DMS 273 (cell line): ENCODE results near the gene SLC22A4.
A peak's percentile ranks its signal among the peaks of the same experiment; 100 is the strongest.

Experiments used
- DNase-seq: peaks from one replicate; lab custom pipeline; 2025; ENCODE audit not compliant: unreplicated experiment; lab: John Stamatoyannopoulos, UW

The SLC22A4 gene

GRCh38 chr5:132371603-132371994, 77.4 kb downstream of the SLC22A4 start:
- no peak for DNase-seq

- no peak for DNase-seq
Observed at GRCh38 chr5:132372127-132372526, 77.9 kb downstream of the SLC22A4 start.

- no peak for DNase-seq
Observed at GRCh38 chr5:132372542-132372941, 78.3 kb downstream of the SLC22A4 start.

- no peak for DNase-seq
Observed at GRCh38 chr5:132375957-132376356, 81.8 kb downstream of the SLC22A4 start.

DNA sequence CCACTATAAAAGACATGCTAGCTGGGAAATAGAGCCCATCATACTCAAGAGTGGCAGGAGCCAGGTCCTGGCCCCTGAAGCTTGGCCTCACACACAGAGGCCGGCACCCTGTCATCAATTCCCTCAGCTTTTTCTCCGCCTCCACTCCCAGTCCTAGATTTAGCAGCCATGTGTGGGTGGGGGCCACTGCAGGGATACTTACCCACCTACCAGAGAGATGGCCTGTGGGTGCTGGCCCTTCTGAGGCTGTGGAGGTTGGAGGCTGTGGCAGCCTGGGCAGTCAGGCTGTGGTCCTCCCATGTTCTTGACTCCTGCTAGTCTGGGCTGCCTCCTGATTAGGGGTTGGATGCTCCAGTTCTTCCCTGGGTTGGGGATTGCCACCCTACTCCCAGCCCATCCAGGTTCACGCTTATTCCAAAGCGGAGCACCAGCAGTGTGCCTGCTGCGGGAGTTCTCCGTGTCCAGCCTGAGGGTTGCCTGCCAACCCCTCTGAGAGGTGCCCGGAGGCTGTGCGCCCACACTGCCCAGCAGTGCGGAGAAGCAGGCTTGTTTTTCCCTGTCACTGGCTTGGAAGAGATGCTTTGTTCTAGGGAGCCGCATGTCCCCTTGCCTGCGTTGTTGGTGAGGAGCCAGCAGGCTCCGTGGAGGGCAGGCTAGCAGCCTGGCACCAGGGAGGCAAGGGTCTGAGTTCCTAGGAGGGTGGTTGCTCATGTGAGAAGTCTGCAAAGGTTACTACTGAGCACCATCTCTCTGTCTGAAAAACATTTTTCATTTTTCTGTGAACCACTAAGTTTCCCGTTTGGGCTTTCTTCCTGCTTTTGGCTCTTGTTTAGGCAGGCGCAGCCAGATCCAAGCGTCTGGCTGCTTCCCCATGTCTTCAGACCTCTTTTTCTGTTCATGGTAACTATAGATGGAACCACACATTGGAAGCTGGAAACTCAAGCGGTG, 82.8 kb downstream of the SLC22A4 start:
- DNase-seq, result no peak

- no peak for DNase-seq
Observed at GRCh38 chr5:132377738-132378137, 83.5 kb downstream of the SLC22A4 start.

DNA sequence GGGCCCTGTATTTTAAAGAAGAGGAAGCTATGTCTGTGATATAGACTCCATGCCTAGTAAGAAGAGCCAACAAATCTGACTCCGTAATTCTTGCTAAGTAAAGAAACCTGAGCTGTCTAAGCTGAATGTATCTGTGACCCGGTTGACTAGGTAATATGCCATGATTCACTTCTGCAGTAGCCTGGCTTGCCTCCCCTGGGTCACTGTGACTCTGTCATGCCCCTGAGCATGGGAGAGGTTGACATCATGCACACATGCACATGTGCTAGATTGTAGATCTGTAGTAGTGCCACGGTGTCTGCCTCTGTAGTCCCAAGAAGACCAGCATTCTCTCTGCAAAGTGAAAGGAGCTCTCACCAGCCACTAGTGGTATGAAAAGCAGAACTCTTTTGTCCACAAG, 84.4 kb downstream of the SLC22A4 start:
- DNase-seq, result no peak

DNA sequence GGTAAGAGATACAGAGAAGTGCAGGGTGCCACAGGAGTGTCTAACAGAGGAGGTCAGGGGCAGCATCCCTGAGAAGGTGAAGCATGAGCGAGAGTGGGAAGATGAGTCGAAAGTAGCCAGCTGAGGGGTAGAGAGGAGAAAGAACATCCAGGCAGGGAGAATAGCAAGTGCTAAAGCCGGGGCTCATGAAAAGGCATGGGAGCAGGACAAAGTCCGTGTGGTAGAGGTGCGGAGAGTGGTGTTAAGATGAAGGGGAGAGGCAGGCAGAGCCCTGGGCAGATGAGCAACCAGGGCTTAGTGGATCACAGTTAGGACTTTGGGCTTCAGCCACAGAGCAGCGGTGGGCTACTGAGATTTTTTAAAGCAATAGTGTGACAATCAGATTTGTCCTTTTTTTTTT, 85.9 kb downstream of the SLC22A4 start:
- no peak for DNase-seq

DNA sequence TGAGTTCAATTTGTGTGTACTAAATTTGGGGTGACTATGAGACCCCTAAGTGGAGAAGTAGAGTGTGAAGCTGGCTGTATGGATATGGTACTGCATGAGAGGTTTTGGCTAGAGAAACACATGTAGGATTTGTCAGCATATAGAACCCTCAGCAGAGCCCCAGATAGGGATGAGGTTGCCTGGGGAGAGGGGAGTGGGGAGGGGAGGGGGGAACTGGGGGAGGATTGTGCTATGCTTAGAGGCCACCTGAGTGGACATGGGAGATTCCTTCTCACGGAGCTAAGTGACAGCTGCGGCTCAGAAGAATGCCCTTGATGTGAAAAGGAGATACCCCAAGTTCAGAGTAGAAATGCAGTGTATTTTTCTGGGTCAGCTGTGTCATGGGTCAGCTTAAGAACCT, 86.5 kb downstream of the SLC22A4 start:
- DNase-seq, result no peak

DNA sequence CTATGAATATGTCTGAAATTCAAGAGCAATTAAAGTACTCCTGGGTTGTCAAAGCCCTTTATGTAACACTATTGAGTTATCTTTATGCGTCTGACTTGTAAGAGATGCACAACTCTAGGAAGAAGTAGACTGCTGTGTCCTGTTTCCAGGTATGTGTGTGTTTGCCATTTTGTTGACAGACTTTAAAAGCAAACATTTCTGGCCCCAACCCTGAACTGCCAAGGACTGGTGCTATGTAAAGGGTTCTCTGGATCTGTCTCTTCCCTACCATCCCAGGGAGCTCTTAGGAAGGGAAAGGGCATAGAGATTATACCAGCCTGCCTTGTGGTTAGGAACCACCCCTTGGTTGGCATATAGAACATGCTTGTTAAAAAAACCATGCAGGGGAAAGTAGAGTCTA, 87.4 kb downstream of the SLC22A4 start:
- no peak for DNase-seq

DNA sequence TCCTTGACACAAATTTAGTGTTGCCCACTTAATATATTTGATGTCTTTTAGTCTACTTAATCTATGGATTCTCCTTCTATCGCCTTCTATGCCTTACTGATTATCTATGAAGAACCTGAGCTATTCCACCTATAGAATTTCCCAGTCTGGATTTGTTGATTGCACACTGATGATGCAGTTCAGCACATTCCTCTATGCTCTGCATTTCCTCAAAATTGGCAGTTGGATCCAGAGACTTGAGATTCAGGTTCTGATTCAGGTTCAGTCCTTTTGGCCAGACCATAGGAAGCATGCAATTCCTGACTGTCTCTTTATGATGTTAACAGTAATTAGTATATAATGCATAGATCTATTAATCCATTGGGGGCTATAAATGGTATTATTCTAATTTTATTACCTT, 89.1 kb downstream of the SLC22A4 start:
- no peak for DNase-seq

DNA sequence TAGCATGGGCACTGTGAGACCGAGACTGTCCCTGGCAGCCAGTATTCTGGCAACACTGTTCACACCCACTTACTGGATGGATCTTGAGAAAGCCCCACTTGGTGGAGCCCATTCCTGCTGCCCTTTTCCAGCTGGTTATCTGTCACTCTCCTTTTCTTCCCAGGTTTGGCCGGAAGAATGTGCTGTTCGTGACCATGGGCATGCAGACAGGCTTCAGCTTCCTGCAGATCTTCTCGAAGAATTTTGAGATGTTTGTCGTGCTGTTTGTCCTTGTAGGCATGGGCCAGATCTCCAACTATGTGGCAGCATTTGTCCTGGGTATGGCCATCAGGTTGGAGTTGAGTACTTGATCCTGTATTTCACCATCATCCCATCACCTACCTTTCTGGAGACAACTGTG, 89.8 kb downstream of the SLC22A4 start:
- DNase-seq, result no peak

- no peak for DNase-seq
Observed at GRCh38 chr5:132384506-132385050, 90.4 kb downstream of the SLC22A4 start.

GRCh38 chr5:132385326-132386105, 91.3 kb downstream of the SLC22A4 start:
- peak; percentile 78 for DNase-seq

DNA sequence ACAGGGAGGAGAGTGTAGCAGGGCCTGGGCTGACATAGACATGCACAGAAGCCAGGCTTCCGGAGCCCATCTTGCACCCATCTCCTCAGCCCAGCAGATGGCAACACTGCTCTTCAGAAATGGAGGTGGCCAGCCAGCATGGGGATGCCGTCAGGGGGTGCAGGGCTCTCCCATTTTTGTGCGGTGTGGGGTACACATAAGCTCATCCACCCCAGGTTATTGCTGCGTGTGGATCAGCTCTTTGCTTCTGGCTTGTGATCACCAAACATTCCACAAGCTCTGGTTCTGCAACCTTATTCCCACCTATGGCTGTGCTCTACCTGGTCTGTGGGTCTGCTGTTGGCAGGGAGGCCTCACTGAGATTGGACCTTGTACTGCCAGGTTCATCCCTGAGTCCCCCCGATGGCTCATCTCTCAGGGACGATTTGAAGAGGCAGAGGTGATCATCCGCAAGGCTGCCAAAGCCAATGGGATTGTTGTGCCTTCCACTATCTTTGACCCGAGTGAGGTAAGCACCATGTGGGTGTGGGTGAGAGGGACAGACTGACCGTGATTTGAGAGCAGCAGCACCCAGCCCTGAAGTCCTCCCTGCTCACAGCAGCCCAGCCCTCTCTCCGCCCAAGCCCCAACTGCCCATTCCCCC, 92.6 kb downstream of the SLC22A4 start:
- peak; percentile 76 for DNase-seq

DNA sequence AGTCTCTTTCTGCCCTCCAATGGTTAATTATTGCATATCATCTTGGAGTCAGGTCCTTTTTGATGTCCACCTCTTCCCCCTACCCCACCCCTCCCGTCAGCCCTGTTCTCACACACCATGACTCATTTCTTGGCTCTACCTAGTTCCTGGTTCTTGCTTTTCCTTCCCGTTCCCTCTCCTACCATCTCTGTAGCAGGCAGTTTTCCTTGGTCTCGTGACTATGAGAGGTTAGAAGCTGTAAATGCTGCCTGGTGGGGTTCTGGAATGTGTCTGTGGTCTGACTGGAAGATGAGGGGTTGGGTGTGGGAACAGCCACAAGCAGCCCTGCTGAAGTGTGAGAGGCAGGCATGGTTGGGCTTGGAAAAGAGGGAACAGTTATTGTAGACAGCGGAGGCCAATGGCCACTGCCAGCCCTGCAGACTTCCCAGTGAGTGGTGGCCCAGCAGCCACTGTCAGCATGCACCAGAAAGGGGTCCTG, 93.5 kb downstream of the SLC22A4 start:
- DNase-seq, result no peak

DNA sequence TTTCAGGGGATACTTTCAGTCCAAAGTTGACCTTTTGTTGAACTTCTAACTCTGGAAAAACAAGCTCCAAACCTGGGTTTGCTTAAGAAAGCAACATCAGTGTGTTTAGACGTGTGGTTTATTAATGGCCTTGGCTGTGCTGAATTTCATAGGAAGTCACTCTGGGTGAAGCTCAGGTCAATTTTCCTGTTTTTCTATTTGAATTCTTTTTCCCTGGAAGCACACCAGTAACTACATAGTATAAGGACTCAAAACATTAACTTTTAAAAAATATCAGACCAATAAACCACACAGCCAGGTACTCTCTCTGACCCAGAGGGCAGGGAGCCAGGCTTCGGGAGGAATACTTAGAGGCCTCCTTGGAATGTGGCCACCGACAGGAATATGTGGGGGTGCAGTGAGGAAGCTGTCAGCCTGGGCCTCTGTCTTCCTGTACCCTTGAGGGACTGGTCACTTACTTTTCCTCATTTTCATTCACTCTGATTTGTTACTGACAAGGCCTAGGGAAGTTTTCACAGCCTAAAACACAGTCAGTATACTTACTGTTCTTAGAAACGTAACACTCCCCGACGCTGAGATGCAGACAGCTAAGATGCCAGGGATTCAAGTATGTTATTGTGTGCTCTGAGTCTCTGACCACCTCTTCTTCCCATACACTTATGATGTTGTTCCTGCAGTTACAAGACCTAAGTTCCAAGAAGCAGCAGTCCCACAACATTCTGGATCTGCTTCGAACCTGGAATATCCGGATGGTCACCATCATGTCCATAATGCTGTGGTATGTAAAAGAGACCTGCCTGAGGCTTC, 94.3 kb downstream of the SLC22A4 start:
- DNase-seq, result no peak

DNA sequence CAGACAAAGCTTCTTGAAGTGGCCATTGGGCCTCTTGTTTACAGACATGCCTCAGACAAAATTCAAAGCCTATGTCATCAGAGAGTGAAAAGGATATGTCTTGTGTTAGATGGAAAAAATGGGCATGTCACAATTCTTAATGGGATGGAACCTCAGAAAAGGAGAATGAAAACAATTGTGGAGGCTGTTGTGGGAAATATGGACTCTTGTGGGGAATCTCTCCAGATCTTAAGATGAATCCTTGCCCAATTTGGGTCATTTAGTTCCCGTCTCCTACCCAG, 94.8 kb downstream of the SLC22A4 start:
- no peak for DNase-seq

GRCh38 chr5:132389585-132390286, 95.5 kb downstream of the SLC22A4 start:
- DNase-seq, result no peak

- no peak for DNase-seq
Observed at GRCh38 chr5:132391247-132391646, 97.1 kb downstream of the SLC22A4 start.
